HepG2 (cell line): ENCODE measurements around the gene GRM4. TPM values are rescaled to one million over a fixed set of nuclear protein-coding genes. Genes with fewer than 3 reads are reported as not detected.
A peak's percentile ranks its signal among the peaks of the same experiment; 100 is the strongest.

Experiments
- FIP1L1 ChIP-seq: fragments of 200-400 bp; formaldehyde crosslinking; IDR thresholded peaks from 2 replicates; pipeline ENCODE4 v1.6.1; 2018; ENCODE audit warnings: low read depth, mild to moderate bottlenecking, low read length, moderate library complexity, borderline replicate concordance; ENCODE audit not compliant: insufficient read depth
- HOXA5 ChIP-seq: sonication (generic); formaldehyde crosslinking; IDR thresholded peaks from 2 replicates; pipeline ENCODE4 v1.4.0; 2020; ENCODE audit warnings: missing genetic modification reagents
- KAT8 ChIP-seq: IDR thresholded peaks from 2 replicates; pipeline ENCODE4 v1.6.1; 2016; ENCODE audit warnings: missing genetic modification reagents, missing compliant biosample characterization
- MIXL1 ChIP-seq: IDR thresholded peaks from 2 replicates; pipeline ENCODE4 v1.6.1; 2016
- MTA1 ChIP-seq: sonication (generic); formaldehyde crosslinking; IDR thresholded peaks from 2 replicates; pipeline ENCODE4 v1.4.0; 2020; ENCODE audit warnings: missing genetic modification reagents, mild to moderate bottlenecking, borderline replicate concordance
- PHB2 ChIP-seq: fragments of 450-650 bp; IDR thresholded peaks from 2 replicates; pipeline ENCODE4 v1.6.1; 2018; ENCODE audit not compliant: partially characterized antibody
- RBFOX2 ChIP-seq: fragments of 200-400 bp; formaldehyde crosslinking; IDR thresholded peaks from 2 replicates; pipeline ENCODE4 v1.6.1; 2017; ENCODE audit warnings: low read depth, mild to moderate bottlenecking, low read length
- RFX1 ChIP-seq: fragments of 450-650 bp; IDR thresholded peaks from 2 replicates; pipeline ENCODE4 v1.6.1; 2017
- SAP130 ChIP-seq: IDR thresholded peaks from 2 replicates; pipeline ENCODE4 v1.6.1; 2016; ENCODE audit warnings: low read depth
- SIN3A ChIP-seq: IDR thresholded peaks from 2 replicates; pipeline ENCODE4 v1.6.1; 2011; ENCODE audit warnings: low read depth, mild to moderate bottlenecking, control low read depth, low read length, borderline replicate concordance
- SP2 ChIP-seq: sonication (generic); formaldehyde crosslinking; IDR thresholded peaks from 2 replicates; pipeline ENCODE4 v1.5.1; 2020; ENCODE audit warnings: mild to moderate bottlenecking, missing genetic modification reagents
- ZBTB42 ChIP-seq: sonication (generic); formaldehyde crosslinking; IDR thresholded peaks from 2 replicates; pipeline ENCODE4 v1.5.0; 2020; ENCODE audit warnings: mild to moderate bottlenecking, missing genetic modification reagents
- ZC3H4 ChIP-seq: sonication (generic); formaldehyde crosslinking; IDR thresholded peaks from 2 replicates; pipeline ENCODE4 v1.4.0; 2020; ENCODE audit warnings: missing genetic modification reagents, borderline replicate concordance
- ZNF234 ChIP-seq: sonication (generic); formaldehyde crosslinking; conservative IDR thresholded peaks from 2 replicates; pipeline ENCODE4 v1.5.1; 2020; ENCODE audit warnings: mild to moderate bottlenecking, missing genetic modification reagents
- ZNF430 ChIP-seq: sonication (generic); formaldehyde crosslinking; IDR thresholded peaks from 2 replicates; pipeline ENCODE4 v1.9.0; 2021; ENCODE audit warnings: mild to moderate bottlenecking, missing genetic modification reagents
- ZNF441 ChIP-seq: sonication (generic); formaldehyde crosslinking; IDR thresholded peaks from 2 replicates; pipeline ENCODE4 v1.7.0; 2021; ENCODE audit warnings: missing genetic modification reagents, borderline replicate concordance
- ZNF530 ChIP-seq: sonication (generic); formaldehyde crosslinking; IDR thresholded peaks from 2 replicates; pipeline ENCODE4 v1.5.0; 2020; ENCODE audit warnings: low read depth, mild to moderate bottlenecking, missing genetic modification reagents
- ZNF547 ChIP-seq: sonication (generic); formaldehyde crosslinking; IDR thresholded peaks from 2 replicates; pipeline ENCODE4 v1.5.1; 2020; ENCODE audit warnings: mild to moderate bottlenecking, missing genetic modification reagents
- ZNF564 ChIP-seq: sonication (generic); formaldehyde crosslinking; IDR thresholded peaks from 2 replicates; pipeline ENCODE4 v1.8.1; 2023; ENCODE audit warnings: mild to moderate bottlenecking, missing genetic modification reagents
- ZNF780A ChIP-seq: sonication (generic); formaldehyde crosslinking; IDR thresholded peaks from 2 replicates; pipeline ENCODE4 v1.8.0; 2022; ENCODE audit warnings: mild to moderate bottlenecking, missing genetic modification reagents, moderate library complexity
- ZSCAN31 ChIP-seq: sonication (generic); formaldehyde crosslinking; IDR thresholded peaks from 2 replicates; pipeline ENCODE4 v1.5.0; 2020; ENCODE audit warnings: low read depth, mild to moderate bottlenecking, missing genetic modification reagents
- polyA plus RNA-seq, 8 experiments: library from polyadenylated mRNA; depleted of rRNA in 3 of 8; stranded (reverse) in 7 of 8; unstranded in 1 of 8; fragments of >200 nt; fragmentation: Illumina TruSeq in 4 of 8; extraction: Trizol in 4 of 8; gene quantifications; 2 replicates each; pipeline versions ENCODE4 v1.2.1 to v1.2.3, GENCODE V29; 2011 to 2016; ENCODE audit warnings: low read depth in 4 of 8, missing spikeins in 1 of 8, mixed read lengths in 1 of 8; ENCODE audit not compliant: insufficient read depth in 1 of 8
- total RNA-seq, 5 experiments: library from RNA; depleted of rRNA; stranded (reverse); fragments of >200 nt; fragmentation: Illumina TruSeq; extraction: Trizol; gene quantifications; 2 replicates each; pipeline ENCODE4 v1.2.3, GENCODE V29; 2016; ENCODE audit warnings: low read depth in 1 of 5
- TF ChIP-seq, protein P1 (sequence below): sonication (generic); formaldehyde crosslinking; IDR thresholded peaks from 2 replicates; pipeline ENCODE4 v1.8.1; 2023; ENCODE audit warnings: mild to moderate bottlenecking, inconsistent platforms, moderate library complexity, missing genetic modification reagents, borderline replicate concordance
- TF ChIP-seq, protein P2 (sequence below): sonication (generic); formaldehyde crosslinking; IDR thresholded peaks from 2 replicates; pipeline ENCODE4 v1.5.1; 2020; ENCODE audit warnings: mild to moderate bottlenecking, missing genetic modification reagents, borderline replicate concordance
- TF ChIP-seq, protein P3 (sequence below), 2 experiments: IDR thresholded peaks; 2 replicates each; pipeline ENCODE4 v1.6.1; 2011 to 2012; ENCODE audit warnings: low read length in 2 of 2, borderline replicate concordance in 1 of 2, low read depth in 1 of 2, mild to moderate bottlenecking in 1 of 2, moderate library complexity in 1 of 2

The GRM4 gene
- total and polyA plus RNA-seq, 2 of the 13 experiments (the other 11 are each of a cell fraction or from before 2014, with no cell fraction given), result not detected

DNA sequence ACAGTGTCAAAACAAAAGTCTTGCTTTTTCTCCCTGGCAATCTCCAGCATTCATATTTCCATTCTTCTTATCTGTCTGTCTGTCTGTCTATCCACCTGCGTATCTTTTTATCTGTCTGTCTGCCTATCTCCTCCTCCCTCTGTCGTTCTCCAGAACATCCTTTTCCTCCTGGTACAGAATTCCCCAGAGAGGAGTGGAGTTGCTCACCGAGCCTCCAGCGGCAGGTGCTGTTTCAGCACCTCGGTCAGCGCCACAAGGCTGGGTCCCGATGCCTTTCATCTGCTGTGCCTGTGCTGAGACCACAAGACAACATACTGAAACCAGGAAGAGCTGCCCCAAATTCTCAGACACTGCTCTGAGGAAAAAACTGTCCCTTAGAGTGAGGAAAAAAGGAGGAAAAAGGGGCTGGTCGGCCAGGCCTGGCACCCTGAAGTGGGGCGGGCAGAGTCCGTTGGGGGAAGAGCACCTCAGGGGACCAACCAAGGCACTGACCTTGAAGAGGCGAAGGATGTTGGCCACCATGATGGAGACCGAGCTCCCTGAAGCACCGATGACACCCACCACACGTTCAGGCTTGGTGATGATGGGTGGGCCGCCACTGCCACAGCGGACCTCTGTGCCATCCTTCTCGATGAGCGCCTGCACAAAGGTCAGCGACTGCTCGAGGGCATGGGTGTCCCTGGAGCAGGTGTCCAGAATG, 13.3 kb downstream of the GRM4 start (continued):
- no peak for TF ChIP-seq RBFOX2
- 0 out of 2 replicates have a peak, but pooled peaks have one; percentile 35 for TF ChIP-seq ZSCAN31
- TF ChIP-seq KAT8 (CRISPR knock-in tag), result peak; percentile 53; the same call in 1 of the 2 replicates
- TF ChIP-seq HOXA5 (CRISPR knock-in tag), result peak; percentile 82; the same call in 1 of the 2 replicates
- TF ChIP-seq FIP1L1, result no peak
- no peak for TF ChIP-seq RFX1
- TF ChIP-seq MTA1 (CRISPR knock-in tag), result no peak
- TF ChIP-seq ZBTB42 (CRISPR knock-in tag), result 0 out of 2 replicates have a peak, but pooled peaks have one; percentile 51
- TF ChIP-seq SP2 (CRISPR knock-in tag), result 0 out of 2 replicates have a peak, but pooled peaks have one; percentile 17
- TF ChIP-seq PHB2, result no peak
- peak; percentile 53; the same call in 1 of the 2 replicates for TF ChIP-seq SAP130
- 0 out of 2 replicates have a peak, but pooled peaks have one; percentile 46 for TF ChIP-seq ZNF547 (CRISPR knock-in tag)
- peak; percentile 31; the same call in 1 of the 2 replicates for TF ChIP-seq ZNF780A (CRISPR knock-in tag)
- TF ChIP-seq MIXL1, result peak; percentile 75
- peak; percentile 43; the same call in 1 of the 2 replicates for TF ChIP-seq ZNF430 (CRISPR knock-in tag)
- TF ChIP-seq, protein P1, sequence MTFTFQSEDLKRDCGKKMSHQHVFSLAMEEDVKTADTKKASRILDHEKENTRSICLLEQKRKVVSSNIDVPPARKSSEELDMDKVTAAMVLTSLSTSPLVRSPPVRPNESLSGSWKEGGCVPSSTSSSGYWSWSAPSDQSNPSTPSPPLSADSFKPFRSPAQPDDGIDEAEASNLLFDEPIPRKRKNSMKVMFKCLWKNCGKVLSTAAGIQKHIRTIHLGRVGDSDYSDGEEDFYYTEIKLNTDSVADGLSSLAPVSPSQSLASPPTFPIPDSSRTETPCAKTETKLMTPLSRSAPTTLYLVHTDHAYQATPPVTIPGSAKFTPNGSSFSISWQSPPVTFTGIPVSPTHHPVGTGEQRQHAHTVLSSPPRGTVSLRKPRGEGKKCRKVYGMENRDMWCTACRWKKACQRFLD (CRISPR knock-in tag), result peak; percentile 71; the same call in 1 of the 2 replicates
- TF ChIP-seq ZNF564 (CRISPR knock-in tag), result 0 out of 2 replicates have a peak, but pooled peaks have one; percentile 72
- TF ChIP-seq, protein P2, sequence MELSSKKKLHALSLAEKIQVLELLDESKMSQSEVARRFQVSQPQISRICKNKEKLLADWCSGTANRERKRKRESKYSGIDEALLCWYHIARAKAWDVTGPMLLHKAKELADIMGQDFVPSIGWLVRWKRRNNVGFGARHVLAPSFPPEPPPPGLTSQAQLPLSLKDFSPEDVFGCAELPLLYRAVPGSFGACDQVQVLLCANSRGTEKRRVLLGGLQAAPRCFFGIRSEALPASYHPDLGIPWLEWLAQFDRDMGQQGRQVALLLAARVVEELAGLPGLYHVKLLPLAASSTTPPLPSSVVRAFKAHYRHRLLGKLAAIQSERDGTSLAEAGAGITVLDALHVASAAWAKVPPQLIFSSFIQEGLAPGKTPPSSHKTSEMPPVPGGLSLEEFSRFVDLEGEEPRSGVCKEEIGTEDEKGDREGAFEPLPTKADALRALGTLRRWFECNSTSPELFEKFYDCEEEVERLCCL, result peak; percentile 88; the same call in 1 of the 2 replicates
- TF ChIP-seq ZNF234 (CRISPR knock-in tag), result 0 out of 2 replicates have a peak, but pooled peaks have one; percentile 18
- peak; percentile 76; the same call in 1 of the 2 replicates for TF ChIP-seq ZNF441 (CRISPR knock-in tag)
- no peak for TF ChIP-seq ZNF530
- TF ChIP-seq, protein P3, sequence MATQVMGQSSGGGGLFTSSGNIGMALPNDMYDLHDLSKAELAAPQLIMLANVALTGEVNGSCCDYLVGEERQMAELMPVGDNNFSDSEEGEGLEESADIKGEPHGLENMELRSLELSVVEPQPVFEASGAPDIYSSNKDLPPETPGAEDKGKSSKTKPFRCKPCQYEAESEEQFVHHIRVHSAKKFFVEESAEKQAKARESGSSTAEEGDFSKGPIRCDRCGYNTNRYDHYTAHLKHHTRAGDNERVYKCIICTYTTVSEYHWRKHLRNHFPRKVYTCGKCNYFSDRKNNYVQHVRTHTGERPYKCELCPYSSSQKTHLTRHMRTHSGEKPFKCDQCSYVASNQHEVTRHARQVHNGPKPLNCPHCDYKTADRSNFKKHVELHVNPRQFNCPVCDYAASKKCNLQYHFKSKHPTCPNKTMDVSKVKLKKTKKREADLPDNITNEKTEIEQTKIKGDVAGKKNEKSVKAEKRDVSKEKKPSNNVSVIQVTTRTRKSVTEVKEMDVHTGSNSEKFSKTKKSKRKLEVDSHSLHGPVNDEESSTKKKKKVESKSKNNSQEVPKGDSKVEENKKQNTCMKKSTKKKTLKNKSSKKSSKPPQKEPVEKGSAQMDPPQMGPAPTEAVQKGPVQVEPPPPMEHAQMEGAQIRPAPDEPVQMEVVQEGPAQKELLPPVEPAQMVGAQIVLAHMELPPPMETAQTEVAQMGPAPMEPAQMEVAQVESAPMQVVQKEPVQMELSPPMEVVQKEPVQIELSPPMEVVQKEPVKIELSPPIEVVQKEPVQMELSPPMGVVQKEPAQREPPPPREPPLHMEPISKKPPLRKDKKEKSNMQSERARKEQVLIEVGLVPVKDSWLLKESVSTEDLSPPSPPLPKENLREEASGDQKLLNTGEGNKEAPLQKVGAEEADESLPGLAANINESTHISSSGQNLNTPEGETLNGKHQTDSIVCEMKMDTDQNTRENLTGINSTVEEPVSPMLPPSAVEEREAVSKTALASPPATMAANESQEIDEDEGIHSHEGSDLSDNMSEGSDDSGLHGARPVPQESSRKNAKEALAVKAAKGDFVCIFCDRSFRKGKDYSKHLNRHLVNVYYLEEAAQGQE (IDR thresholded peaks at IDR 0.05; ENCODE audit: borderline replicate concordance in 1 of 2, low read depth in 1 of 2, low read length in 2 of 2), result peak; percentile 94 to 99
- 0 out of 2 replicates have a peak, but pooled peaks have one; percentile 35 for TF ChIP-seq SIN3A
- TF ChIP-seq ZC3H4 (CRISPR knock-in tag), result no peak
